GM19438 (cell line): ENCODE data around the gene CEBPB.
"Not testable (repeated sequence)": the region's sequence is repeated elsewhere in the genome, so short reads cannot be mapped to it uniquely, and the experiment has no call there.

Experiments
- ATAC-seq: cut with Tn5 transposase; IDR thresholded peaks from one replicate; pipeline ENCODE4 v1.9.1; 2021; ENCODE audit warnings: low read depth; ENCODE audit not compliant: unreplicated experiment

CEBPB gene

DNA sequence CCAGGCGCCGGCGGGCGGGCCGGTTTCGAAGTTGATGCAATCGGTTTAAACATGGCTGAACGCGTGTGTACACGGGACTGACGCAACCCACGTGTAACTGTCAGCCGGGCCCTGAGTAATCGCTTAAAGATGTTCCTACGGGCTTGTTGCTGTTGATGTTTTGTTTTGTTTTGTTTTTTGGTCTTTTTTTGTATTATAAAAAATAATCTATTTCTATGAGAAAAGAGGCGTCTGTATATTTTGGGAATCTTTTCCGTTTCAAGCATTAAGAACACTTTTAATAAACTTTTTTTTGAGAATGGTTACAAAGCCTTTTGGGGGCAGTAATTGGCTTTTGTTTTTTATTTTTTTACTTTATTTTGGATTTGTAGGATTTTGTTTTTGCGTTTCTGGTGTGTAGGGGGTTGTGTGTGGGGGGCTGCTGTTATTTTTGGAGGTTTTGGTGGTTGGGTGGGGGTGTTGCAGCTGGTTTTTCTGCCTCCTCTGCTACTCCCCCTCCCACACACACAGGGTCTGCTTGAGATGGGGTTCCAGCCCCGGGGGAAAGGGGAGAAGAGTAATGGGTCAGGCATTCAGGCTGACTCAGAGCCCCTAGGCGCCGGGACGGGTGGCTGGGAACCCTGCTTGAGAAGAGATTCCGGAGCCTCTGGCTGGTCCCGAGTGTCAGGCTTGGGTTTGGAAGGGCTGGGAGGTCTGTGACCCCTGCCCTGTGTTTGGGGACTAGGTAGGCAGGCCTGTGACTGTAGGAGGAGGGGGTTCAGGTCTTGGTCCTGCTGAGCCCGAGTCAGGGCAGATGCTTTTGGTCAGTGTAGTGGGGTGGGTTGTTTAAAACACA is 2.0 kb downstream of the CEBPB start:
- ATAC-seq, result no peak

DNA sequence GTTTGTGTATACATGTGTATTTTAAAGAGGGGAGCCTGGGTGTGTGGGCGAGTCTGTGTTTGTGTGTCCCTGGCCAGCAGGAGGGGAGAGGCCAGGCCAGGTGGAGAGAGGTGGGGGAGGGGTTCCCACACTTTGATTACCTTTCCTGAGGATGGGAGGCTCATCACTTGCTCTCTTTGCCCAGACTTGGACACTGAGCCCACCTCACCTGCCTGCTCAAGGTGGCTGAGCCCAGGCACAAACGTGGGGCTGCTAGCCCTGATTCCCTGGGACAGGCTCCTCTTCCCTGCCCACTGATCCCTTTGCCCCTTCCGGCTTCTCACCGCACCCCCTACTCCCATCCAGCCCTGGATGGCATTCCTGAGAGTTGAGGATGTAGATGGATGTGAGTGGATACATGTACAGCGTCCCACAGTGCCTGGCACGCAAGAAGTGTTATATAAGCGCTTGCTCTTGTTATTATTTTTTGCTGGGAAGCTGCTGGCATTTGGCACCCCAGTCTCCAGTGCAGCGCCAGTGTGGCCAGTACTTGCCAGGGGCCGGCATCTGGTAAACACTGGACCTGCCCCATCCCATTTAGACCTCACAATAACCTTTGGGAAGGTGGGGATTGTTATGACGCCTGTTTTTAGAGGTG is 2.7 kb downstream of the CEBPB start:
- ATAC-seq, result no peak

DNA sequence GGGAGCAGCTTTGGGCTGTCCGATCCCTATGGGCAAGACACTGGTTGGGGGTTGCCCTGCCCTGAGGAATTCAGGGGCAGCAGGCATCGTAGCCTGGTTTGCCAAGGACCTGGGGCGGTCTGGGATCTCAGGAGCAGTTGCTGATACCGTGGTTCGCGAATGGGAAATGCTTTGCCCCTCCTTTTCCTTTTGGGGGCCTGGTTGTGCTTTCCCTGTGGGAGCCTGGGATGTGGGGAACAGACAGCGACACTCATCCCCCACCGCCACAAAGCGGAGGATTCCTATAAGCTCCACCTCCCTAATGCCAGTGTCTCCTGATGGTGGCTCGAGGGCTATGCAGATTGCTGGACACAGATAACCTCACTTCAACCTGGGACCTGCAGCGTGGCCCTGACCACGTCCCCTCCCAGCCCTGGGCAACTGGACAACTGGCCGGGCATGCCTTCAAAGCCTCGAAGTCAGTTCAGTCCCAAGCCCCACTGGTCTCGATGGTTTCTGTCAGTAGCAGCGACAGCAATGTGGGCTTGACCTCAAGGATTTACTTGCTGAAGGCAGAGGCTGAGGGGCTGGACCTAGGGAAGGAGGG is 3.3 kb downstream of the CEBPB start:
- no peak for ATAC-seq

DNA sequence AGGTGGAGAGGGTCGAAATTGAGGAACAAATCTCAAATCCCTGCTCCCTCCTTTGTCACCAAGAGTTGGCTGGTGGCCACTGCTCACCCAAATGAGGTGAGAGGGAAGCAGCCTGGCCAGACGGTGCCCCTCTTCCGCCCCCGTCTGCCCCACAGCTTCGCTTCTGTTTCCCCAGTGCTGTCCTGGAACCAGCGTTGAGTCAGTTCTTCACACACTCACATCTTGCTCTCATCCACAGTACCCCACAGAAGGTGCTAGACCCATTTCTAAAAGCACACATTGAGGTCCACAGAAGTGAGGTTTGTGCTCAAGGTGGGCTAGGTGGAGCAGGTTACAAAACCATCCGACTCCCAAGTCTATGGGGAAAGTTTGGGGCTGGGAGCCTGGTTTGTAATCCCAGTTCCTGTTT is 3.8 kb downstream of the CEBPB start:
- no peak for ATAC-seq

DNA sequence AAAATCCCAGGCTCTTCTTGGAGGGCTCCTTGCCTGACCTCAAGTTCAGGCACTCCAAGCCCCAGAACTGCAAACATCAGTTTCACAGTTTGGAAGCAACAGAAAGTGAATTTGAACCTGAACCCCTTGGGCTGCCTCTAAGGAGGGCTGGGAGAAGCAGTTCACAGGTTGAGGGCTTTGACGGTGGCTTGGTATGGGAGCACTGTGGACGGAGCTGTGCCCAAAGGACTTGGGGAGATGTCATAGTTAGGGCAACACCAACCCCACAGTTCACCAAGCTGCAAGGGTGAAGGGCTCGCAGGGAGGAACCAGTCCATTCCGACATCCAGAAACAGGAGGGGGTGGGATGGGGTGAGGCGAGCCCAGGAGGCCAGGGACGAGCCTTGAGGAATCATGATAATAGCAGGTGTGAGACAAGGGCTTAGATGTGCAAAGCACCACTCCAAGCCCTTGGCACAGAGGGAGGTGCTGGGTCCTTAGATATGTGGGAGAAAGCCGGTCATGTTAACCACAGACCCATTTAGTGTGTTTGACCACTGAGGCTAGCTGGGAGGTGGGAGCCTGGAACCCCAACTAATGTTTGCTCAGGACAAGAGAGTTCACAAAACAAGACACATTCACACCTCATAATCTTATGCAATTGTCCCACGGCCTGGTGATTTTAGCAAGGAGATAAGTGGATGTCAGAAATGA is 4.3 kb downstream of the CEBPB start:
- ATAC-seq, result no peak

DNA sequence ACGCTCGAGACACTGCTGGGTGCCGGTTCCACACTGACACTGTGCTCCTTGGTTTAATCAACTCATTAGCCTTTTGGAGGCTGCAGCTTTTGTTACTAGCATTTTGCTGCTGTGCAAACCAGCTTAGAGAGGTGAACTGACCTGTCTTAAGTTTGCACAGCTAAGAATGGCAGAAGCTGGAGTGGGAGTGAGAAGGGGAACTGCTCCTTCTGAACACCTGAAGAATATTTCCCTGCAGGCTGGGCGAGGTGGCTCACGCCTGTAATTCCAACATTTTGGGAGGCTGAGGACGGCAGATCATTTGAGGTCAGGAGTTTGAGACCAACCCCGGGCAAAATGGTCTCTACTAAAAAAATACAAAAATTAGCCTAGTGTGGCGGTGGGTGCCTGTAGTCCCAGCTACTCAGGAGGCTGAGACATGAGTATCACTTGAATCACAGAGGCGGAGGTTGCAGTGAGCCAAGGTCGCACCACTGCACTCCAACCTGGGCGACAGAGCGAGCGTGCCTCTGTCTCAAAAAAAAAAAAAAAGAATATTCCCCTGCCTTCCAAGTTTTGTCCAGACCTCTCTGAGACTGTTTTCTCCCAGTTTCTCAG is 5.0 kb downstream of the CEBPB start:
- ATAC-seq, result no peak

DNA sequence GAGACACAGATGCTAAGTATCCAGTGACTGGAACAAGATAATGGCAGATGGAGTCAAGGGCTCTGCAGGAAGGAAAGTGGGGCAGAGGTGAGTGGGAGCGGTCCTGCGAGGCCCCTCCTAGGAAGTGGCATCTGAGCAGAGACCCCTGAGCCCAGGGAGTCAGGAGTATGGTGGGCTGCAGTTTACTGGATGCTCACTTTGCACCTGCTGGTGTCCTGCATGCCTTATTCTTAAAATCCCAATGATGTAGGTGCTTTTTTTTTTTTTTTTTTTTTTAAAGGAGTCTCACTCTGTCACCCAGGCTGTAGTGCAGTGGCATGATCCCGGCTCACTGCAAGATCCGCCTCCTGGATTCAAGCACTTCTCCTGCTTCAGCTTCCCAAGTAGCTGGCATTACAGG is 5.6 kb downstream of the CEBPB start:
- no peak for ATAC-seq

DNA sequence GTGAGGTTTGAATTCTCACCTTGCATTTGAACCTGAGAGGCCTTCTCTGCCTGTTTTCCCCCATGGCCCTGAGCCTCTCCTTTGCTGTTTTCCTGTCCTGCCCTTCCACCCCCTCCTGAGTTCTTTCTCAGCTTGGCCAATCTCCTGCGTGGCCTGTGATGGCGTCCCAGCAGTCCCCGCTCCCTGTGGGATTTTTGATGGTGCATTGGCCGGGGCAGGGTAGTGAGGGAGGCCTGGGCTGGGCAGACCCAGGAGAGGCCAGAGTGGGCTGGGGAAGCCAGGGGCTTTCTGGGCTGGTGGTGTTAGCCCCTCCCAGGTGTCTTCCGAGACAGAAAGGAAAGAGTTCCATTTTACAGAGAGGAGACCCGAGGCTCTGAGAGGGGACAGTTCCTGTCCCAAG is 6.3 kb downstream of the CEBPB start:
- no peak for ATAC-seq

DNA sequence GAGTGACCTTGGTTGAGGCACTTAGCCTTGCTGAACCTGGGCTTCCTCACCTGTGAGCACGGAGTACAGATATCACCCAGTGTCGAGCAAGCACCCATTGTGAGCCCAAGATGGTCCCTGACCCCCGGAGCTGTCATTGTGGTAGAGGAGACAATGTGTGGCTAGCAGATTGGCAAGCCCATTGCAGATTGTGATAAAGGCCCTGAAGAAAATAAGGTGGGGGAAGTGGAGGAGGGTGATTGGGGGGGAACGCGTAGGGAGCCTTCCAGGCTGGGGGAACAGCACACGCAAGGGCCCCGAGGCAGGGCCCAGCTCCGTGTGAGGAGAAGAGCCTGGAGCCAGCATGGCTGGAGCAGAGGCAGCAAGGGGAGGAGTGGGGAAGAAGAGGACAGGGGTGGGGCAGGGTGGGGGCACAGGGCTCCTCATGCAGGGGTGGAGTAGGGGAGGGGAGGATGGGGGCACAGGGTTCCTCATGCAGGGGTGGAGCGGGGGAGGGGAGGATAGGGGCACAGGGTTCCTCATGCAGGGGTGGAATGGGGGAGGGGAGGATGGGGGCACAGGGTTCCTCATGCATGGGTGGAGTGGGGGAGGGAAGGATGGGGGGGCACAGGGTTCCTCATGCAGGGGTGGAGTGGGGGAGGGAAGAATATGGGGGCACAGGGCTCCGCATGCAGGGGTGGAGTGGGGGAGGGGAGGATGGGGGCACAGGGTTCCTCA is 7.0 kb downstream of the CEBPB start:
- ATAC-seq, result no peak

DNA sequence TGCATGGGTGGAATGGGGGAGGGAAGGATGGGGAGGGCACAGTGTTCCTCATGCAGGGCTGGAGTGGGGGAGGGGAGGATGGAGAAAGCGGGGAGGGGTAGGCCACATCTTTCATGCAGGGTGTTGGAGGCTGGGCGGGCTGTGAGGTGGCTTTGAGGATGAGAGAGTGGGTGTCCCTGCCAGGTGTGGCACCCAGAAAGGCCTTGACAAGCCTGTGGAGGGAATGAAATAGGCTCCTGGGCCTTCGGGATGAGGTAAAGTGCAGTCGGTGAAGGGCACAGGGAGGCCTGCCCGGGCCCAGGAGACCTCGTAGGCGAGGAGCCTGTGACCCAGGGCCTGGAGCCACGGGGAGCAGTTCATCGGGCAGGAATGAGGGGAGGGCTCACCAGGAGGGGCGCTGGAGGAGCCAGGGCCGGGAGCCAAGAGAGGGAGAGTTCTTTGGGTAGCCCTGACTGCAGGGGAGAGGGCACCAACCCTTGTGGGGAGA is 7.6 kb downstream of the CEBPB start:
- ATAC-seq, result no peak

DNA sequence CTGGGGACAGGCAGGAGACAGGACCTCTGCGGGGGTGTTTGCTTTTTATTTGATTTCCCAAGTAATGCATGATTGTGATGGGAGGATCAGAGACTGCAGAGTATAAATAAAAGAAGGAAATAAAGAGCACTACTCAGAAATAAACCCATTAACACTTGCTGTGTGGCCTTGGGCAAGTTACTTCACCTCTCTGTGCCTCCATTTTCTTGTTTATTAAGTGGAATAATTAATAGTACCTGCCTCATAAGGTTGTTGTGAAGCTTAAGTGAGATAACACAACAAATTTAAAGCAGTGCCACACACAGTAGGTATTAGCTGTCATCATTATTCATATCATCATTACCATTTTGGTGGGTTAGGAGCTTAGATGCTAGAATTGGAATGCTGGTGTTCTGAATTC is 8.1 kb downstream of the CEBPB start:
- ATAC-seq, result no peak

DNA sequence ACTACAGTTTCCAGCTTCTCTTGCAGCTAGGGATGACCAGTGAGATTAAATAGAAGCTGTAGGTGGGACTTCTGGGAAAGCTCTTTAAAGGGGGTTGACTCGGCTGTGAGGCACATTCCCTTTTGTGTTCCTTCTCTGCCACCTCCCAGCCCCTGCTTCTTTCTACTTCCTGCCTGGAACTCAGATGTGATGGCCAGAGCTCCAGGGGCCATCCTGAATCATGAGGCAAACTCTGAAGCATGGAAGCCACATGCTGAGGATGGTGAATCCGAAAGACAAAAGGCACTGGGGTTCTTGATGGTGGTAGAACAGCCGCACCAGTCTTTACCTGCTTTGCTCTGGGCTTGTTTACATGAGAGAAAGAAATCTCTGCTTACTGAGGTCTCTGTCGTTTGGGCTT is 9.1 kb downstream of the CEBPB start:
- ATAC-seq, result no peak

DNA sequence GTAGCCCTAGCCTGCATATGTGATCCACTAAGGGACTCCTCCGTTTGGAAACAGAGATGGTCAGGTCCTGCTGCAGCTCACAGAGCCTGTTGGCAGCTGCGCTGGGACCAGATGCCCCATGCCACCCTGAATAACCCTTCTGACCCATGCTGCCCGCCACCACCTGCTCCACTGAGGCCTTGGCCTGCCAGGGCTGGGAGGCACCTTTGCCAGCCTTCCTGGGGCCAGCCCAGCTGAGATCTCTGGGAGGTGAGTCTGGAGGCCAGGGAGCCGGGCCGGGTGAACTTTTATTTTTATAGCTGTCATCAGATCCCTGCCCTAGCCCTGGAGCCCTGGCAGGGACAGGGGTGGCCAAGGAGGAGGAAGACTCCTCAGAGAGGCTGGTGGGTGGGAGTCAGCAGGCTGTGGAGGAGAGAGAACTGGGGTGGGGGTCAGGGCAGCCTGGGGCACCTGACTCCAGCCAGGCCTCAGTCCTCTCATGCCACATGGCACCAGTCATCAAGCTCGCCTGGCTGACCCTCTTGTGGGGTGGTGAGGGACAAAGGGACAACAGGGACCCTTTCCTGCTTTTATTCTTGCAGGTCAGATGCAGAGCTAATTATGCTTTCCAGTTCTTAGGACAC is 10.0 kb downstream of the CEBPB start:
- no peak for ATAC-seq

DNA sequence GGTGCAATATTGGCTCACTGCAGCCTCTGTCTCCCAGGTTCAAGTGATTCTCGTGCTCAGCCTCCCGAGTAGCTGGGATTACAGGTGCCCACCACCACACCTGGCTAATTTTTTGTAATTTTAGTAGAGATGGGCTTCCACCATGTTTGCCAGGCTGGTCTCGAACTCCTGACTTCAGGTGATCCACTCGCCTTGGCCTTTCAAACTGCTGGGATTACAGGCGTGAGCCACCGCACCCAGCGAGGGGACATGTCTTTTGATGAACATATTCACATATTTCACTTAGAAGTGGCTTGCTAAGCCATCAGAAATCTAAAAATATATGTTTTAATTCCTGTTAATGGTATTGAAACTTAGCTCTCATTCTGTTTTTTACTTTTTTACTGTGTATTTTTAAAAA is 11.1 kb downstream of the CEBPB start:
- not testable (repeated sequence) for ATAC-seq

DNA sequence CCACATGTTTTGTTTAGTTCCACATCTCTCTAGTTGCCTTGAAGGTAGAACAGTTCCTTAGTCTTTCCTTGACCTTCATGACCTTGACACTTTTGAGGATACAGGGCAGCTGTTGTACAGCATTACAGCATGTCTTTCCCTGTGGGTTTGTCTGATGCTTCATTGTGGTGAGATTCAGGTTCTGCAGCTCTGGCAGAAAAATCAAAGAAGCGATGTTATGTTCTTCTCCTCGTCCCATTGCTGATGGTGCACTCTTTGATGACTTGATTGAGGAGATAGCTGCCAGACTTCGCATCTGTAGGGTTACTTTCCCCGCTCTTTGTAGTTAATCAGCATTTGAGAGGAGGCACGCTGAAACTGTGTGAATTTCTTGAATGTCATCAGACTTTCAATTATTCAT is 12.0 kb downstream of the CEBPB start:
- no peak for ATAC-seq

DNA sequence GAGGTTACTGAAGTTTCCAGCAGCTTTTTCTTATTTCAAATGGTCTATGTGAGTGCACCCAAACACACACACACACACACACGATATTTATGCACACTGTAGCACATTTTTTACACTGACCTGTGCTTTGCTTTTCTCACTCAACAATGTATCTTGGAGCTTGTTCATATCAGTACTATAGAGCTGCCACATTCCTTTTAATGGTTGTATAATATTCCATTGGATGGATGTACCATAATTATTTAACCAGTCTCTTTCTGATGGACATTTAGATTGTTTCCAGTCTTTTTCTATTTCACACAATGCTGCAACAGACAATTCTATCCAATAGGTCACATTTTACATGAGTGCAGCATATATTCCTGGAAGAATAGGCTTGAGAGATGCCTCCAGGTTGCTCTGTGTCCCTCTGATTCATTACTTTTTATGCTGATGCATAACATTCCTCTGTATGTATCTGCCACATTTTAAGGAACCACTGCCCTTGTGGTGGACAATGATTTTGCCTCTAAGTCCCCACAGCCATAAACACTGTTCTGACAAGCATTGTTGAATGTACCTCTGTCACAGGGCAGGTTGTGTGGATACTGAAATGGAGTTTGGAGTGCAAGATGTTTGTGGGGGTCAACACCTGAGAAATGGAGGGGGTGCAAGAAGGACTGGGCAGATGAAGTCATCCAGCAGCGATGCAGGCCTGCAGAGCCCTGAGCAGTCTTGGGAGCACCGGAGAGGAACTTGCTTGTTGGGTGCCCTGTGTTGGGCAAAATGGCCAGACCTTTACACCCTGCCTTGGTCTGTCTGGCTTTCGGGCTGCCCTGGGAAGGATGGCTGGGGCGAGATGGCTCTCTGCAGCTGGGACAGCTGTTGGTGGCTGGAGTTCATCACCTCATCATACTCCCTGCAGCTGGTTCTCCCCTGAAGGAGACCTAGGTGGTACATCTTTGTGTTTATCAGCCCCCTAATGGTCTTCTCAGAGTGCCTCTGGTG is 13.6 kb downstream of the CEBPB start:
- ATAC-seq, result no peak

DNA sequence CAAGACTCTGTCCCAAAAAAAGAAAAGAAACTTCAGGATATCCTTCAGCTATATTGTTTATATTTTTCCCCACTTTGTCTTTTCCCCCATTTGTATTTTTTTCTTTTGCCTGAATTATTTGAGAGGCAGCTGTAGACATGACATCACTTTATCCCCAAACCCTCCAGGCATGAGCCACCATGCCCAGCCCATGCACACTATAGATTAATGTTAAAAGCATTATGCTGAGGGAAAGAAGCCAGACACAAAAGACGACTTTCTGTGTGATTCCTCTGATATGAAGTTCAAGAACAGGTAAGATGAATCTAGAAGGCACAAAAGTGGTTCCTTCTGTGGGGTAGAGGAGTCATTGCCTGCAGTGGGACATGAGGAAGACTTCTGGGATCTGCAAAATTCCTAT is 16.4 kb downstream of the CEBPB start:
- no peak for ATAC-seq

DNA sequence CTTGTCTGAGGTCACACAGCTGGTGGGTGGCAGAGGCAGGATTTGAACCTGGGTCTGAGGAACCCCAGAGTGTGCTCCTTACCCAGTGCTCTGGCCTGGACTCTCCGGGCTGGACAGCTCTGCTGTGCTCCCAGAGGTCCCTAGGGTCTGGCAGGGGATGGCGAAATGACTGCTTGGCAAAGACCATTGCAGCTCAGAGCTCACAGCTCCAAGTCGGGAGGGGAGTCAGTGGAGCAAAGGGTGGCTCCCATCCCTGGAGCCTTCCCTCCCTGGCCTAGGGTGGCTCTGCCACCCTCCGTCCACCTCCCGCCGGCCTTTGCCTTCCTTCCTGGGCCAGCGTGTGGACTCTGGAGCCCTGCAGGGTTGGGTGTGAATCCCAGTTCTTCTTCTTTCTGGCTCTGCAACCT is 17.5 kb downstream of the CEBPB start:
- no peak for ATAC-seq

DNA sequence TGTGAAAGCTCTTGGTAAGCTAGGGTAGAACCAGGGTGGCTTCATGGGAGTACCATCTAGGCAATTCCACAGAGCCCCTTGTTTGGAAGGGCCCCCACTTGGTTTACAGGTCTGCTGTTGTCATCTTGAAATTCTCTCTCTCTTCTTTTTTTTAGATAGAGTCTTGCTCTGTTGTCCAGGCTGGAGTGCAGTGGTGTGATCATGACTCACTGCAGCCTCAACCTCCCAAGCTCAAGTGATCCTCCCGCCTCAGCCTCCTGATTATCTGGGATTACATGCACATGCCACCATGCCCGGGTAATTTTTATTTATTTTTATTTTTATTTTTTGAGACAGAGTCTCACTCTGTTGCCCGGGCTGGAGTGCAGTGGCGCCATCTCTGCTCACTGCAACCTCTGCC is 18.2 kb downstream of the CEBPB start:
- not testable (repeated sequence) for ATAC-seq
